IMR-90 (cell line): ENCODE data around the gene MZT1. TPM values are rescaled to one million over a fixed set of nuclear protein-coding genes. Genes with fewer than 3 reads are reported as not detected.

Experiments used
- ATAC-seq: fragments of 200-7000 bp; cut with Tn5 transposase; 2 replicates; pipeline ENCODE4 v1.9.1; 2020; ENCODE audit warnings: low read depth, mild to moderate bottlenecking, moderate library complexity
- BruUV-seq: library from RNA; stranded (reverse); fragments of 400-500 nt; replicated peaks from 2 replicates; lab custom pipeline; 2021; lab: Mats Ljungman, UMichigan
- CTCF ChIA-PET: fragments of 300-600 bp; formaldehyde crosslinking; extraction: SDS; loops from one replicate; lab custom pipeline; 2021; ENCODE audit warnings: antibody characterized with exemption; lab: Yijun Ruan, JAX
- POLR2A ChIA-PET: fragments of 300-600 bp; sonication (Branson Sonifier 250); formaldehyde crosslinking; loops from one replicate; lab custom pipeline; 2022; ENCODE audit warnings: antibody characterized with exemption; ENCODE audit not compliant: unreplicated experiment; lab: Charles Lee
- DNase-seq: peaks from one replicate; pipeline ENCODE4 v3.0.0; 2013
- H2AFZ ChIP-seq: replicated peaks from 2 replicates; pipeline ENCODE3; 2013; ENCODE audit warnings: low read length, mild to moderate bottlenecking; ENCODE audit not compliant: poor library complexity
- H2AK5ac ChIP-seq: 2 replicates; pipeline ENCODE4 v1.6.1; 2013; ENCODE audit warnings: low read depth, low read length, inconsistent platforms
- H2AK9ac ChIP-seq: replicated peaks from 2 replicates; pipeline ENCODE3; 2013; ENCODE audit warnings: mild to moderate bottlenecking, low read depth, low read length, moderate library complexity; ENCODE audit not compliant: poor library complexity
- H2BK120ac ChIP-seq: 2 replicates; pipeline ENCODE4 v1.6.1; 2013; ENCODE audit warnings: low read depth, low read length, inconsistent platforms
- H2BK15ac ChIP-seq: 3 replicates; pipeline ENCODE4 v1.6.1; 2013; ENCODE audit warnings: low read depth, low read length, inconsistent platforms
- H2BK20ac ChIP-seq: 2 replicates; pipeline ENCODE4 v1.6.1; 2013; ENCODE audit warnings: low read depth, mild to moderate bottlenecking, inconsistent platforms, low read length, moderate library complexity
- H2BK5ac ChIP-seq: 2 replicates; pipeline ENCODE4 v1.6.1; 2013; ENCODE audit warnings: mild to moderate bottlenecking, low read depth, low read length, inconsistent platforms; ENCODE audit not compliant: poor library complexity, severe bottlenecking
- H3K14ac ChIP-seq: replicated peaks from 2 replicates; pipeline ENCODE4 v1.6.1; 2013; ENCODE audit warnings: low read depth, low read length, inconsistent platforms
- H3K18ac ChIP-seq: 2 replicates; pipeline ENCODE4 v1.6.1; 2013; ENCODE audit warnings: low read depth, low read length, control low read depth
- H3K23ac ChIP-seq: 2 replicates; pipeline ENCODE4 v1.6.1; 2013; ENCODE audit warnings: low read depth, low read length, inconsistent platforms
- H3K27ac ChIP-seq: 2 replicates; pipeline ENCODE4 v1.5.1; 2013; ENCODE audit warnings: mild to moderate bottlenecking, control low read depth, low read length; ENCODE audit not compliant: insufficient read depth
- H3K27me3 ChIP-seq: 2 replicates; pipeline ENCODE4 v1.6.1; 2013; ENCODE audit warnings: low read length; ENCODE audit not compliant: control insufficient read depth, insufficient read depth
- H3K36me3 ChIP-seq: 2 replicates; pipeline ENCODE4 v1.6.1; 2013; ENCODE audit warnings: low read length, mixed read lengths; ENCODE audit not compliant: control insufficient read depth, insufficient read depth
- H3K4ac ChIP-seq: 2 replicates; pipeline ENCODE4 v1.6.1; 2013; ENCODE audit warnings: low read depth, low read length, inconsistent platforms
- H3K4me1 ChIP-seq: 2 replicates; pipeline ENCODE4 v1.6.1; 2013; ENCODE audit warnings: low read length, mixed read lengths; ENCODE audit not compliant: control insufficient read depth, insufficient read depth
- H3K4me2 ChIP-seq: 2 replicates; pipeline ENCODE4 v1.6.1; 2013; ENCODE audit warnings: low read depth, mild to moderate bottlenecking, control low read depth, low read length, moderate library complexity
- H3K4me3 ChIP-seq: 2 replicates; pipeline ENCODE4 v1.5.1; 2013; ENCODE audit warnings: low read depth, mild to moderate bottlenecking, control low read depth, low read length, moderate library complexity; ENCODE audit not compliant: insufficient read depth
- H3K56ac ChIP-seq: 2 replicates; pipeline ENCODE4 v1.6.1; 2013; ENCODE audit warnings: low read length, inconsistent platforms; ENCODE audit not compliant: insufficient read depth; ENCODE audit errors: extremely low read depth
- H3K79me1 ChIP-seq, 2 experiments: 2 replicates each; pipeline ENCODE4 v1.6.1; 2013; ENCODE audit warnings: low read length in 2 of 2, inconsistent platforms in 1 of 2, low read depth in 1 of 2
- H3K9ac ChIP-seq: 2 replicates; pipeline ENCODE4 v1.6.1; 2013; ENCODE audit warnings: low read depth, low read length, control low read depth
- H3K9me1 ChIP-seq: 2 replicates; pipeline ENCODE4 v1.6.1; 2013; ENCODE audit warnings: low read length, inconsistent platforms; ENCODE audit not compliant: insufficient read depth
- H3K9me3 ChIP-seq: 2 replicates; pipeline ENCODE4 v1.6.1; 2013; ENCODE audit warnings: low read length; ENCODE audit not compliant: control insufficient read depth, insufficient read depth
- H4K20me1 ChIP-seq: 2 replicates; pipeline ENCODE4 v1.6.1; 2013; ENCODE audit warnings: low read length, inconsistent platforms; ENCODE audit not compliant: insufficient read depth
- H4K5ac ChIP-seq: 2 replicates; pipeline ENCODE4 v1.6.1; 2013; ENCODE audit warnings: mild to moderate bottlenecking, low read depth, low read length, control low read depth
- H4K8ac ChIP-seq, 2 experiments: 2 replicates each; pipeline ENCODE4 v1.6.1; 2013; ENCODE audit warnings: low read depth in 2 of 2, low read length in 2 of 2, control low read depth in 1 of 2, inconsistent platforms in 1 of 2
- H4K91ac ChIP-seq: 2 replicates; pipeline ENCODE4 v1.6.1; 2013; ENCODE audit warnings: low read depth, low read length, inconsistent platforms; ENCODE audit not compliant: insufficient read depth
- BHLHE40 ChIP-seq: fragments of 150-350 bp; IDR thresholded peaks from 2 replicates; pipeline ENCODE4 v1.6.1; 2016; ENCODE audit warnings: mild to moderate bottlenecking, low read depth, low read length
- CEBPB ChIP-seq: IDR thresholded peaks from 2 replicates; pipeline ENCODE4 v1.6.1; 2012; ENCODE audit warnings: low read depth, low read length, improper control_type of control experiment
- CHD1 ChIP-seq: IDR thresholded peaks from 2 replicates; pipeline ENCODE4 v1.6.1; 2012; ENCODE audit warnings: low read depth, low read length, improper control_type of control experiment
- CTCF ChIP-seq: conservative IDR thresholded peaks from 2 replicates; pipeline ENCODE4 v1.5.1; 2012; ENCODE audit warnings: mild to moderate bottlenecking, low read depth, low read length, improper control_type of control experiment
- ELK1 ChIP-seq: fragments of 150-350 bp; IDR thresholded peaks from 2 replicates; pipeline ENCODE4 v1.6.1; 2016; ENCODE audit warnings: low read depth, mild to moderate bottlenecking, low read length, moderate library complexity, borderline replicate concordance
- FOS ChIP-seq: fragments of 150-350 bp; IDR thresholded peaks from 2 replicates; pipeline ENCODE4 v1.6.1; 2016; ENCODE audit warnings: low read depth, low read length
- MAFK ChIP-seq: IDR thresholded peaks from 2 replicates; pipeline ENCODE4 v1.6.1; 2012; ENCODE audit warnings: low read depth, low read length, improper control_type of control experiment
- MAZ ChIP-seq: IDR thresholded peaks from 2 replicates; pipeline ENCODE4 v1.6.1; 2012; ENCODE audit warnings: low read depth, mild to moderate bottlenecking, low read length, improper control_type of control experiment, moderate library complexity, borderline replicate concordance
- MXI1 ChIP-seq: IDR thresholded peaks from 2 replicates; pipeline ENCODE4 v1.6.1; 2012; ENCODE audit warnings: low read depth, mild to moderate bottlenecking, low read length, moderate library complexity, borderline replicate concordance
- NFE2L2 ChIP-seq: fragments of 150-350 bp; IDR thresholded peaks from 2 replicates; pipeline ENCODE4 v1.6.1; 2016; ENCODE audit warnings: low read depth, mild to moderate bottlenecking, low read length
- POLR2A ChIP-seq: IDR thresholded peaks from 2 replicates; pipeline ENCODE4 v1.6.1; 2012; ENCODE audit warnings: mild to moderate bottlenecking, low read depth, low read length
- RCOR1 ChIP-seq: IDR thresholded peaks from 2 replicates; pipeline ENCODE4 v1.6.1; 2012; ENCODE audit warnings: mild to moderate bottlenecking, low read length, improper control_type of control experiment; ENCODE audit not compliant: insufficient replicate concordance
- RFX5 ChIP-seq: IDR thresholded peaks from 2 replicates; pipeline ENCODE4 v1.8.0; 2012; ENCODE audit warnings: low read depth, mild to moderate bottlenecking, low read length, moderate library complexity
- WGBS, 2 experiments: methylation state at CpG; one replicate each; pipeline versions ENCODE4 v1.1.5 to v1.1.7; 2013; ENCODE audit warnings: missing lambda C conversion rate in 2 of 2; ENCODE audit not compliant: insufficient read length in 1 of 2; ENCODE audit errors: extremely low coverage in 2 of 2; 5-methylcytosine and 5-hydroxymethylcytosine counted together
- dilution Hi-C: fragments of 300-500 bp; cut with HindIII; formaldehyde crosslinking; loops from one replicate; pipeline ENCODE4 v1.14.3; 2018; ENCODE audit warnings: low sequenced_read_pairs; ENCODE audit not compliant: unreplicated experiment
- in situ Hi-C: fragments of 300-500 bp; cut with MboI; formaldehyde crosslinking; loops from 3 replicates; pipeline ENCODE4 v1.14.3; 2019; ENCODE audit warnings: low sequenced_read_pairs, inconsistent platforms, mixed read lengths
- intact Hi-C: fragments of 100-400 bp; cut with micrococcal nuclease; formaldehyde crosslinking; loops from 2 replicates; pipeline ENCODE4 v1.10.0; 2022
- polyA plus RNA-seq, 3 experiments: library from polyadenylated mRNA; depleted of rRNA; stranded (reverse); fragments of >200 nt; gene quantifications; 2 replicates each; pipeline ENCODE4 v1.2.3, GENCODE V29; 2012; ENCODE audit warnings: low replicate concordance in 1 of 3
- total RNA-seq: library from RNA; depleted of rRNA; stranded (reverse); fragments of >200 nt; gene quantifications from 2 replicates; pipeline ENCODE4 v1.2.3, GENCODE V29; 2012

Gene MZT1
- total and polyA plus RNA-seq, 2 of the 4 experiments (the other 2 are of a cell fraction): 3.6 to 5.3 TPM

- intact Hi-C loops (no loop called here), in situ Hi-C loops (no loop called here), dilution Hi-C loops (no loop called here)
- Histone ChIP-seq H2AK5ac (peak overlapping the region; percentile 81), H3K4me2 (peak overlapping the region; percentile 99), H2BK15ac (no peak overlapping the region), H2BK20ac (no peak overlapping the region; the same call in 1 of the 2 replicates), H3K27ac (peak overlapping the region; percentile 50), H3K79me1 (peaks cover 21 to 38% of the 10 kb centered on the region in 2 experiments), H2BK5ac (peak overlapping the region; percentile 10), H4K5ac (no peak overlapping the region), H3K9me3 (no peaks in the 10 kb centered on the region), H4K91ac (peak overlapping the region; percentile 50; the same call in 1 of the 2 replicates), H4K8ac (peak overlapping the region; percentile 16 to 77; a peak in 1 of 4 replicates), H2AFZ (peak overlapping the region; percentile 100), H3K4me1 (no peaks in the 10 kb centered on the region), H3K9ac (peak overlapping the region; percentile 73), H3K14ac (peak overlapping the region; percentile 86), H3K36me3 (no peaks in the 10 kb centered on the region), H3K4me3 (peak overlapping the region; percentile 83), H3K27me3 (no peaks in the 10 kb centered on the region), H2BK120ac (no peak overlapping the region), H3K18ac (no peak overlapping the region), H3K9me1 (no peaks in the 10 kb centered on the region), H3K23ac (peak overlapping the region; percentile 90), H4K20me1 (no peaks in the 10 kb centered on the region), H3K4ac (peak overlapping the region; percentile 82), H3K56ac (peak overlapping the region; percentile 80), H2AK9ac (peak overlapping the region; percentile 99)
- DNase-seq (no peak), ATAC-seq (peak; percentile 36)
- TF ChIP-seq CTCF (no peak), NFE2L2 (no peak), BHLHE40 (no peak), ELK1 (no peak), RFX5 (no peak), CEBPB (no peak), FOS (no peak), MAFK (no peak), POLR2A (no peak), RCOR1 (no peak), CHD1 (no peak), MXI1 (no peak), MAZ (no peak)
- BruUV-seq: no TSS peak
- CTCF ChIA-PET: no interaction called here
- 4% methylated on average over 17 of the region's 49 CpGs; no CpG with 5 or more reads in 1 of the 2 experiments for WGBS, 2 experiments
- POLR2A ChIA-PET: no interaction called here
Measured at GRCh38 chr13:72726726-72727416, 558 bp downstream of the MZT1 start.
